GM15510 (cell line): Measurements from ENCODE around the gene RNF150.

Experiments
- POLR2A ChIP-seq: IDR thresholded peaks from 3 replicates; pipeline ENCODE4 v1.6.1; 2011; ENCODE audit warnings: borderline replicate concordance; ENCODE audit not compliant: insufficient read length; ENCODE audit errors: extremely low read depth

Gene RNF150

GRCh38 chr4:141101511-141101910, 31.8 kb downstream of the RNF150 start:
- TF ChIP-seq POLR2A = no peak

GRCh38 chr4:141099326-141099725, 33.9 kb downstream of the RNF150 start:
- no peak for TF ChIP-seq POLR2A

GRCh38 chr4:141098163-141098562, 35.1 kb downstream of the RNF150 start:
- no peak for TF ChIP-seq POLR2A

GRCh38 chr4:141090473-141090872, 42.8 kb downstream of the RNF150 start:
- no peak for TF ChIP-seq POLR2A

GRCh38 chr4:141081921-141082395, 51.3 kb downstream of the RNF150 start:
- no peak for TF ChIP-seq POLR2A

GRCh38 chr4:141080668-141081067, 52.6 kb downstream of the RNF150 start:
- TF ChIP-seq POLR2A = no peak

GRCh38 chr4:141079393-141079930, 53.8 kb downstream of the RNF150 start:
- no peak for TF ChIP-seq POLR2A

- TF ChIP-seq POLR2A = no peak
Measured at GRCh38 chr4:141078871-141079270, 54.4 kb downstream of the RNF150 start.

GRCh38 chr4:141077611-141078225, 55.6 kb downstream of the RNF150 start:
- no peak for TF ChIP-seq POLR2A

GRCh38 chr4:141075553-141075952, 57.7 kb downstream of the RNF150 start:
- TF ChIP-seq POLR2A = no peak

GRCh38 chr4:141074098-141074878, 59.0 kb downstream of the RNF150 start:
- no peak for TF ChIP-seq POLR2A

- no peak for TF ChIP-seq POLR2A
Measured at GRCh38 chr4:141066690-141067089, 66.6 kb downstream of the RNF150 start.

- no peak for TF ChIP-seq POLR2A
Measured at GRCh38 chr4:141065872-141066271, 67.4 kb downstream of the RNF150 start.

GRCh38 chr4:141062651-141063050, 70.6 kb downstream of the RNF150 start:
- TF ChIP-seq POLR2A = no peak

- TF ChIP-seq POLR2A = no peak
Measured at GRCh38 chr4:141058591-141059512, 74.4 kb downstream of the RNF150 start.
